WTC11 (cell line): ENCODE results near the gene SEPTIN8. TPM values are rescaled to one million over a fixed set of nuclear protein-coding genes. Genes with fewer than 3 reads are reported as not detected.

ENCODE experiments used
- ATAC-seq: fragments of 200-7000 bp; cut with Tn5 transposase; 2 replicates; pipeline ENCODE4 v1.10.0; 2021; ENCODE audit warnings: mild to moderate bottlenecking, moderate library complexity
- CTCF ChIA-PET: fragments of 300-600 bp; sonication (Branson Sonifier 250); formaldehyde crosslinking; loops from one replicate; lab custom pipeline; 2021; ENCODE audit warnings: antibody characterized with exemption; lab: Charles Lee
- POLR2A ChIA-PET: fragments of 350-600 bp; sonication (Branson Sonifier 250); formaldehyde crosslinking; loops from one replicate; lab custom pipeline; 2021; ENCODE audit warnings: antibody characterized with exemption; lab: Charles Lee
- DNase-seq: peaks from one replicate; pipeline ENCODE4 v3.0.0; 2021; ENCODE audit warnings: low spot score
- H3K27ac Mint-ChIP-seq: 2 replicates; pipeline ENCODE4 v1.8.0; 2021; ENCODE audit warnings: mixed read lengths
- H3K27me3 Mint-ChIP-seq: 2 replicates; pipeline ENCODE4 v1.8.0; 2021; ENCODE audit warnings: low read depth, mild to moderate bottlenecking, moderate library complexity, mixed read lengths
- H3K36me3 Mint-ChIP-seq: 2 replicates; pipeline ENCODE4 v1.8.0; 2021; ENCODE audit warnings: mixed read lengths
- H3K4me1 Mint-ChIP-seq: 2 replicates; pipeline ENCODE4 v1.8.0; 2022; ENCODE audit warnings: mixed read lengths
- H3K4me3 Mint-ChIP-seq: 2 replicates; pipeline ENCODE4 v1.8.0; 2021; ENCODE audit warnings: mild to moderate bottlenecking, moderate library complexity, mixed read lengths
- H3K9me3 Mint-ChIP-seq: 2 replicates; pipeline ENCODE4 v1.8.0; 2021; ENCODE audit warnings: mixed read lengths
- ATF1 ChIP-seq: sonication (generic); formaldehyde crosslinking; IDR thresholded peaks from 2 replicates; pipeline ENCODE4 v1.8.1; 2023; ENCODE audit warnings: mild to moderate bottlenecking, moderate library complexity, missing genetic modification reagents
- CREB1 ChIP-seq: sonication (generic); formaldehyde crosslinking; IDR thresholded peaks from 2 replicates; pipeline ENCODE4 v1.8.0; 2023; ENCODE audit warnings: mild to moderate bottlenecking, missing genetic modification reagents
- E2F4 ChIP-seq: sonication (generic); formaldehyde crosslinking; IDR thresholded peaks from 2 replicates; pipeline ENCODE4 v1.8.1; 2022; ENCODE audit warnings: low read depth, mild to moderate bottlenecking, moderate library complexity, missing genetic modification reagents, borderline replicate concordance
- FOXK1 ChIP-seq: sonication (generic); formaldehyde crosslinking; IDR thresholded peaks from 2 replicates; pipeline ENCODE4 v1.8.0; 2022; ENCODE audit warnings: mild to moderate bottlenecking, moderate library complexity, missing genetic modification reagents
- GRHL2 ChIP-seq: fragments of 250-450 bp; sonication (Bioruptor Pico); IDR thresholded peaks from 2 replicates; pipeline ENCODE4 v1.8.0; 2022; ENCODE audit warnings: mild to moderate bottlenecking, moderate library complexity; ENCODE audit not compliant: insufficient replicate concordance, severe bottlenecking
- HMGA2 ChIP-seq: fragments of 250-450 bp; sonication (Bioruptor Pico); IDR thresholded peaks from 2 replicates; pipeline ENCODE4 v1.4.0; 2021; ENCODE audit warnings: mild to moderate bottlenecking, moderate library complexity
- IRF1 ChIP-seq: sonication (generic); formaldehyde crosslinking; IDR thresholded peaks from 2 replicates; pipeline ENCODE4 v1.8.0; 2023; ENCODE audit warnings: missing genetic modification reagents
- JAZF1 ChIP-seq: fragments of 250-450 bp; sonication (Bioruptor Pico); IDR thresholded peaks from 2 replicates; pipeline ENCODE4 v1.9.0; 2021; ENCODE audit warnings: moderate library complexity, mild to moderate bottlenecking, inconsistent platforms
- MXD4 ChIP-seq: fragments of 250-450 bp; sonication (Bioruptor Pico); IDR thresholded peaks from 2 replicates; pipeline ENCODE4 v1.8.0; 2021; ENCODE audit warnings: mild to moderate bottlenecking, moderate library complexity, borderline replicate concordance
- NR3C1 ChIP-seq: sonication (generic); formaldehyde crosslinking; conservative IDR thresholded peaks from 2 replicates; pipeline ENCODE4 v1.8.1; 2023; ENCODE audit warnings: low read depth, mild to moderate bottlenecking, missing genetic modification reagents
- RELA ChIP-seq: sonication (generic); formaldehyde crosslinking; IDR thresholded peaks from 2 replicates; pipeline ENCODE4 v1.8.1; 2022; ENCODE audit warnings: missing genetic modification reagents, mild to moderate bottlenecking, borderline replicate concordance
- TEAD1 ChIP-seq: sonication (generic); formaldehyde crosslinking; IDR thresholded peaks from 2 replicates; pipeline ENCODE4 v1.8.0; 2022; ENCODE audit warnings: mild to moderate bottlenecking, missing genetic modification reagents
- ZNF263 ChIP-seq: sonication (generic); formaldehyde crosslinking; IDR thresholded peaks from 2 replicates; pipeline ENCODE4 v1.8.1; 2022; ENCODE audit warnings: low read depth, mild to moderate bottlenecking, moderate library complexity, missing genetic modification reagents
- ZNF416 ChIP-seq: fragments of 250-450 bp; sonication (Bioruptor Pico); IDR thresholded peaks from 2 replicates; pipeline ENCODE4 v1.9.0; 2021; ENCODE audit warnings: mild to moderate bottlenecking, inconsistent platforms
- ZNF423 ChIP-seq: fragments of 250-450 bp; sonication (Bioruptor Pico); IDR thresholded peaks from 2 replicates; pipeline ENCODE4 v2.1.2; 2022; ENCODE audit warnings: mild to moderate bottlenecking, moderate library complexity
- ZNF532 ChIP-seq: fragments of 250-450 bp; sonication (Bioruptor Pico); IDR thresholded peaks from 2 replicates; pipeline ENCODE4 v1.9.0; 2021; ENCODE audit warnings: mild to moderate bottlenecking, borderline replicate concordance
- total RNA-seq: library from RNA; stranded (reverse); gene quantifications from 3 replicates; pipeline ENCODE4 v1.2.3, GENCODE V29; 2021
- TF ChIP-seq, protein P1 (sequence below): fragments of 250-450 bp; sonication (Bioruptor Pico); IDR thresholded peaks from 2 replicates; pipeline ENCODE4 v1.8.0; 2021; ENCODE audit warnings: mild to moderate bottlenecking
- TF ChIP-seq, protein P2 (sequence below): fragments of 200-600 bp; IDR thresholded peaks from 2 replicates; pipeline ENCODE4 v1.8.0; 2022; ENCODE audit warnings: antibody characterized with exemption
- TF ChIP-seq, protein P3 (sequence below): sonication (generic); formaldehyde crosslinking; IDR thresholded peaks from 2 replicates; pipeline ENCODE4 v1.8.0; 2023; ENCODE audit warnings: mild to moderate bottlenecking, missing genetic modification reagents
- TF ChIP-seq, protein P4 (sequence below): sonication (generic); formaldehyde crosslinking; IDR thresholded peaks from 2 replicates; pipeline ENCODE4 v1.8.0; 2022; ENCODE audit warnings: mild to moderate bottlenecking, missing genetic modification reagents

The SEPTIN8 gene
- total RNA-seq, 1 experiment from 2014 or later, result 35.8 TPM

- ATAC-seq (no peak), DNase-seq (no peak)
- H3K4me1 Mint-ChIP-seq, result peaks cover 10% of the 10 kb centered on the region
- ChIA-PET CTCF (no interaction called here), POLR2A (no interaction called here)
- H3K36me3 Mint-ChIP-seq, result no peaks in the 10 kb centered on the region
- no peak overlapping the region for H3K27ac Mint-ChIP-seq
- peaks cover 38% of the 10 kb centered on the region for H3K27me3 Mint-ChIP-seq
- no peak overlapping the region for H3K4me3 Mint-ChIP-seq
- no peaks in the 10 kb centered on the region; the same call in 1 of the 2 replicates for H3K9me3 Mint-ChIP-seq
- TF ChIP-seq IRF1 (CRISPR knock-in tag) (no peak), HMGA2 (CRISPR knock-in tag) (no peak), ATF1 (CRISPR knock-in tag) (no peak), MXD4 (CRISPR knock-in tag) (no peak), ZNF532 (no peak), ZNF416 (CRISPR knock-in tag) (no peak), FOXK1 (no peak), TEAD1 (no peak), E2F4 (CRISPR knock-in tag) (no peak), GRHL2 (CRISPR knock-in tag) (no peak), ZNF263 (CRISPR knock-in tag) (no peak), JAZF1 (CRISPR knock-in tag) (no peak), CREB1 (CRISPR knock-in tag) (no peak), ZNF423 (CRISPR knock-in tag) (no peak), NR3C1 (CRISPR knock-in tag) (no peak), RELA (CRISPR knock-in tag) (no peak)
- TF ChIP-seq, protein P1, sequence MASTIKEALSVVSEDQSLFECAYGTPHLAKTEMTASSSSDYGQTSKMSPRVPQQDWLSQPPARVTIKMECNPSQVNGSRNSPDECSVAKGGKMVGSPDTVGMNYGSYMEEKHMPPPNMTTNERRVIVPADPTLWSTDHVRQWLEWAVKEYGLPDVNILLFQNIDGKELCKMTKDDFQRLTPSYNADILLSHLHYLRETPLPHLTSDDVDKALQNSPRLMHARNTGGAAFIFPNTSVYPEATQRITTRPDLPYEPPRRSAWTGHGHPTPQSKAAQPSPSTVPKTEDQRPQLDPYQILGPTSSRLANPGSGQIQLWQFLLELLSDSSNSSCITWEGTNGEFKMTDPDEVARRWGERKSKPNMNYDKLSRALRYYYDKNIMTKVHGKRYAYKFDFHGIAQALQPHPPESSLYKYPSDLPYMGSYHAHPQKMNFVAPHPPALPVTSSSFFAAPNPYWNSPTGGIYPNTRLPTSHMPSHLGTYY, result no peak
- TF ChIP-seq, protein P2, sequence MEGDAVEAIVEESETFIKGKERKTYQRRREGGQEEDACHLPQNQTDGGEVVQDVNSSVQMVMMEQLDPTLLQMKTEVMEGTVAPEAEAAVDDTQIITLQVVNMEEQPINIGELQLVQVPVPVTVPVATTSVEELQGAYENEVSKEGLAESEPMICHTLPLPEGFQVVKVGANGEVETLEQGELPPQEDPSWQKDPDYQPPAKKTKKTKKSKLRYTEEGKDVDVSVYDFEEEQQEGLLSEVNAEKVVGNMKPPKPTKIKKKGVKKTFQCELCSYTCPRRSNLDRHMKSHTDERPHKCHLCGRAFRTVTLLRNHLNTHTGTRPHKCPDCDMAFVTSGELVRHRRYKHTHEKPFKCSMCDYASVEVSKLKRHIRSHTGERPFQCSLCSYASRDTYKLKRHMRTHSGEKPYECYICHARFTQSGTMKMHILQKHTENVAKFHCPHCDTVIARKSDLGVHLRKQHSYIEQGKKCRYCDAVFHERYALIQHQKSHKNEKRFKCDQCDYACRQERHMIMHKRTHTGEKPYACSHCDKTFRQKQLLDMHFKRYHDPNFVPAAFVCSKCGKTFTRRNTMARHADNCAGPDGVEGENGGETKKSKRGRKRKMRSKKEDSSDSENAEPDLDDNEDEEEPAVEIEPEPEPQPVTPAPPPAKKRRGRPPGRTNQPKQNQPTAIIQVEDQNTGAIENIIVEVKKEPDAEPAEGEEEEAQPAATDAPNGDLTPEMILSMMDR, result no peak
- TF ChIP-seq, protein P3, sequence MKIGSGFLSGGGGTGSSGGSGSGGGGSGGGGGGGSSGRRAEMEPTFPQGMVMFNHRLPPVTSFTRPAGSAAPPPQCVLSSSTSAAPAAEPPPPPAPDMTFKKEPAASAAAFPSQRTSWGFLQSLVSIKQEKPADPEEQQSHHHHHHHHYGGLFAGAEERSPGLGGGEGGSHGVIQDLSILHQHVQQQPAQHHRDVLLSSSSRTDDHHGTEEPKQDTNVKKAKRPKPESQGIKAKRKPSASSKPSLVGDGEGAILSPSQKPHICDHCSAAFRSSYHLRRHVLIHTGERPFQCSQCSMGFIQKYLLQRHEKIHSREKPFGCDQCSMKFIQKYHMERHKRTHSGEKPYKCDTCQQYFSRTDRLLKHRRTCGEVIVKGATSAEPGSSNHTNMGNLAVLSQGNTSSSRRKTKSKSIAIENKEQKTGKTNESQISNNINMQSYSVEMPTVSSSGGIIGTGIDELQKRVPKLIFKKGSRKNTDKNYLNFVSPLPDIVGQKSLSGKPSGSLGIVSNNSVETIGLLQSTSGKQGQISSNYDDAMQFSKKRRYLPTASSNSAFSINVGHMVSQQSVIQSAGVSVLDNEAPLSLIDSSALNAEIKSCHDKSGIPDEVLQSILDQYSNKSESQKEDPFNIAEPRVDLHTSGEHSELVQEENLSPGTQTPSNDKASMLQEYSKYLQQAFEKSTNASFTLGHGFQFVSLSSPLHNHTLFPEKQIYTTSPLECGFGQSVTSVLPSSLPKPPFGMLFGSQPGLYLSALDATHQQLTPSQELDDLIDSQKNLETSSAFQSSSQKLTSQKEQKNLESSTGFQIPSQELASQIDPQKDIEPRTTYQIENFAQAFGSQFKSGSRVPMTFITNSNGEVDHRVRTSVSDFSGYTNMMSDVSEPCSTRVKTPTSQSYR (CRISPR knock-in tag), result no peak
- TF ChIP-seq, protein P4, sequence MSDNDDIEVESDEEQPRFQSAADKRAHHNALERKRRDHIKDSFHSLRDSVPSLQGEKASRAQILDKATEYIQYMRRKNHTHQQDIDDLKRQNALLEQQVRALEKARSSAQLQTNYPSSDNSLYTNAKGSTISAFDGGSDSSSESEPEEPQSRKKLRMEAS (CRISPR knock-in tag), result no peak
Measured at GRCh38 chr5:132742158-132742557, 34.9 kb downstream of the SEPTIN8 start.
